ENCODE data around the gene NFIC.
"Not testable (repeated sequence)": the region's sequence is repeated elsewhere in the genome, so short reads cannot be mapped to it uniquely, and the experiment has no call there.

The NFIC gene

DNA sequence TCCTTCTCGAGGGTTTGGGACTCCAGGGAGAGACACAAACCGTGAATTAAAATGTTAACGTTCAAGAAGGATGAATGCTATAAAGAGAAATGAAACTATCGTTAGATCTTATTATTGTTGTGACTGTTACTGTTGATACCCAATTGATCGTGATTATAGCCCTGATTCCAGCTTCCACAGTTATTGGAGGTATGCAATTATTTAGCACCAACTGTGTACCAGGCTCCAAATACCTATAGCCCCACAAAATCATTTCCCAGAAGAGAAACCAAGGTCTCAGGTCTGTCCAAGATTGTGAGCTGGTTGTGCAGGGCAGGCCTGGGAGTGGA lies 30.1 kb upstream of the NFIC start:
- H3K4me3 ChIP-seq (ENCODE audit: low read depth, low read length), result no peak overlapping the region
- DNase-seq (ENCODE audit: low read depth), result no peak

DNA sequence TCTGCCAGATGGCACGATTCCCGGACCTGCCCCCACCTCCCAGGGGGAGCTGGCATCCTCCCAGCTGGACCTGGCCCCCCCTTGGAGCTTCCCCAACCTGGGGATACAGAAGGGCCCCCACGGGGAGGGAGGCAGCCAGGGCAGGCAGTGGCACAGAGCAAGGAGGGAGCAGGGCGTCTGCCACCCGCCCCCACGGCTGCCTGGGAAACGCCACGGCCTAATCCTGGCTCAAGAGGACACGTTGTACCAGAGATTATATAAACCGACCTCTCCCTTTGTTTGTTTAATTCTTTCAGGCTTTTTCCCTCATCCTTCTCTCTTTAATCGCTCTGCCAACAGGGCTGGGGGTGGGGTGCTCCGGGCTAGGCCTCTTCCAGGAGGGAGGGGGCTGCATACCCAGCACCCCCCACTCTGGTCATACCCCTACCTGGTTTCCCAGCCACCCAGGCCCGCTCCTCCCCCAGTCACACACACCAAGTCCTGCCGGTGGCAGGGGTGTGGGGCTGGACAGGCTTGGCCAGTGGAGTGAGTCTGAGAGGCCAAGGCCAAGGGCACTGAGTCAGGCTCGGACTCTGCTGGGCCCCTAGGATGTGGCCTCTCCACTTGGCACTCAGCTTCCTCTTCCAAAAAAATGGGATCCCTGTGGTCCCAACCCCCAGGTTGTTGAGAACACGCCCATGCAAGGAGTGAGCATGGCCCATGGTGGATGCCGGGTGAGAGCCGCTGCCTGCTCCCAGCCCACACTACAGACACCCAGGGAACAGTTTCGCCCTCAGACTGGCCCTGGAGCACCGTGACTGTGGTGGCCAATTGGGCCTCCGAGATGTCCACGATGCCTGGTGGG lies 29.5 kb upstream of the NFIC start:
- DNase-seq (ENCODE audit: low read depth), result peak; percentile 83
- H3K4me3 ChIP-seq (ENCODE audit: low read depth, low read length), result no peak overlapping the region

DNA sequence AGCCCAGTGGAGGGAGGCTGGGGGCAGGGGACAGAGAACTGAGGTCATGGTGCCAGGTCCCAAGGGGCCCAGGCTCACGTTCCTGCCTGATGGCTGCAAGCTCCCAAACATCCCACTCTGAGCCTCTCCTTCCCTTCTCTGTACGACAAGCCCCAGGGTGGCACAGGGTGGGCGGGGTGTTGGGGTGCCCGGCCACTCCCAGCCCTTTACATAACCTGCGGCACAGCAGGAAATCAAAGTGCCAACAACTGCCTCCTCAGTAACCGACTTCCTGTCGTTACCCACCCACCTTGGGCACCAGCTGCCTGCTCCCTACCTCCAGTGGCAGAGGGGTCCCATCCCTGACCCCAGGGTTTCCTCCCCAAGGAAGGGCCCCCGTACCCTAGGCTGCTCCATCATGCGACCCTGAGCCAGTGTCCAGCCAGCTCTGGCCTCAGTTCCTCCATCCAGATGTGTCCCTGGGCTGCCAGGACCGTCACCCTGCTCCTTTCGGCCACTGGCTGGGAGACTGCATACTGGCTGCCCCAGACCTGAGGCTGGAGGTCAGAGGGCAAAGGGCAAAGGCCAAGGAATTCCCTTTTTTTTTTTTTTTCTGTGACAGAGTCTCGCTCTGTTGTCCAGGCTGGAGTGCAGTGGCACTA lies 27.7 kb upstream of the NFIC start:
- no peak overlapping the region for H3K4me3 ChIP-seq (ENCODE audit: low read depth, low read length)
- no peak for DNase-seq (ENCODE audit: low read depth)

DNA sequence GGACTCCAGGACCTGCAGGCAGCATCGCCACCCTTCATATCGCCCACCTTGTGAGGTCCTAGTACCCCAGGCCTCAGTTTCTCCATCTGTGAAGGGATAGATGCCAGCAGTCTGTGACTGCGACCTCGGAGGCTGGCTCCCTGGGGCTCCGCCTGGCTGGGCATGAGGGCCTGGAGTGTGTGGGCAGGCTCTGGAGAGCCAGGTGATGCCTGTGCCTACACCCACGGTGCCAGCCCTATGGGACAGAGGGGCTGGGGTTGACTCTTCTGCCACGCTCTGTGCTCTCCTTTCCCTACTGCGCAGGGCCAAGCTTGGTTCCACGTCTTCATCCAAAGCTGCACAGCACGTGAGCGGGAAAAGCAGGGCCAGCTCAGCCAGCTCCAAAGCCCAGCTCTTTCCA lies 26.0 kb upstream of the NFIC start:
- H3K4me3 ChIP-seq (ENCODE audit: low read depth, low read length), result no peak overlapping the region
- DNase-seq (ENCODE audit: low read depth), result no peak

DNA sequence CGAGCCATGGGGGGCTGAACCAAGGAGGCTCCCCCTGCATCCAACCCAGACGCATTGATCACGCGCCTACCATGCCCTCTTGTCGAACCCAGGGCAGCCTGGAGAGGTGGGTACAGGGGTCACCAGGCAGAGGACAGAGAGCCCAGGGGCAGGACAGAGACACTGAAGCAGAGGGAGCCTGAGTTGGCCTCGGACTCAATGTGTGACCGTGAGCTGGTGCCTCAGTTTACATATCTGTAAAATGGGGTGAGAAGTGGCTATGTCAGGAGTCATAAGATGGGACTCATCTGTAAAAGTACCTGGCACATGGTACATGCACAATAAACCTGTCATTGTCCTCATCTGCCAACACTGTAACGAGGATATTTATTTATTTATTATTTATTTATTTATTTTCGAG lies 24.1 kb upstream of the NFIC start:
- H3K4me3 ChIP-seq (ENCODE audit: low read depth, low read length), result no peak overlapping the region
- no peak for DNase-seq (ENCODE audit: low read depth)

DNA sequence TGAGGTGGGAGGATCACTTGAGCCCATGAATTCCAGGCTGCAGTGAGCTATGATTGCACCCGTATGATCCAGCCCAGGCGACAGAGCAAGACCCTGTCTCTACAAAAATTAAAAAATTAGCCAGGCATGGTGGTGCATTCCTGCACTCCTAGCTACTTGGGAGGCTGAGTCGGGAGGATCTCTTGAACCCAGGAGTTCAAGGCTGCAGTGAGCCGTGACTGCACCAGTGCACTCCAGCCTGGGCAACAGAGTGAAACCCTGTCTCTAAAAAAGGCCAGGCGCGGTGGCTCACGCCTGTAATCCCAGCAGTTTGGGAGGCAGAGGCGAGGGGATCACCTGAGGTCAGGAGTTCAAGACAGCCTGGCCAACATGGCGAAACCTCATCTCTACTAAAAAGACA lies 23.4 kb upstream of the NFIC start:
- H3K4me3 ChIP-seq (ENCODE audit: low read depth, low read length); DNase-seq (ENCODE audit: low read depth): not testable (repeated sequence)

DNA sequence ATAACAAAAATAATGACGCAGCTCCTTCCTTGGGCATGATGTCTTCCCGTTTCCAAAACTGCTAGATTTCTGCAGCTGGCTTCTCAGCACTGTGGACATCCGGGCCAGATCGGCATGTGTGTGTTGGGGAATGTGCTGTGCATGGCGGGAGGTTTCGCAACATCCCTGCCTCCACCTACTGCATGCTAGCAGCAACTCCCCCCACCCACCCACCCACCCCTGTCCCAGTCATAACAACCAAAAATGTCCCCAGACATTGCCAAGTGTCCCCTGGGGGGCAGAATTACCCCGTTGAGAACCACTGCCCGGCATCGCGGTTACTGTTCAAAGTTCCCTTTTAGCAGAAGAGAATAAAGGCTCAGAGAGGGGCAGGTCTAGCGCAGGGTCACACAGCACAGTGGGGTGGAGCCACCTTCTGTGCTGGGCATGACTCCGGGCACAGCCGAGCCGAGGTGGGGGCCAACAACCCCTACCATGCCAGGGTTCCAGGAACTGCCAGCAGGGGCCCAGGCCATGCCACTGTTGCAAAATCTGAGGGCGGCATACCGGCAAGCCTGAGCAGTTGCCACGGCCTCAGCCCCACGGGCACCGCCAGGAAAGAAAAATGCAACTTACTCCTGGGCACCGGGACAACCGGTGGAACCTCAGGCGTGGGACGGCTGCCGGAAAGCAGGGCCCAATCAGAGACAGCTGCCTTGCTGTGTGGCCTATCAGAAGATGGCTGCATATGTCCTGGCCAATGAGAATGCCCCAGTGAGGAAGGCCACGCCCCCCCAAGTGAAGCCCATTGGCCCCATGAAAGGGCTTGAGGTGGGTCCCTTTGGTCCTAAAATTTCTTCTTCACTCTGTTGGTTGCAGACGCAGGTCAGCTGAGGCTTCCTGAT lies 22.5 kb upstream of the NFIC start:
- DNase-seq (ENCODE audit: low read depth), result peak; percentile 55
- H3K4me3 ChIP-seq (ENCODE audit: low read depth, low read length), result no peak overlapping the region

DNA sequence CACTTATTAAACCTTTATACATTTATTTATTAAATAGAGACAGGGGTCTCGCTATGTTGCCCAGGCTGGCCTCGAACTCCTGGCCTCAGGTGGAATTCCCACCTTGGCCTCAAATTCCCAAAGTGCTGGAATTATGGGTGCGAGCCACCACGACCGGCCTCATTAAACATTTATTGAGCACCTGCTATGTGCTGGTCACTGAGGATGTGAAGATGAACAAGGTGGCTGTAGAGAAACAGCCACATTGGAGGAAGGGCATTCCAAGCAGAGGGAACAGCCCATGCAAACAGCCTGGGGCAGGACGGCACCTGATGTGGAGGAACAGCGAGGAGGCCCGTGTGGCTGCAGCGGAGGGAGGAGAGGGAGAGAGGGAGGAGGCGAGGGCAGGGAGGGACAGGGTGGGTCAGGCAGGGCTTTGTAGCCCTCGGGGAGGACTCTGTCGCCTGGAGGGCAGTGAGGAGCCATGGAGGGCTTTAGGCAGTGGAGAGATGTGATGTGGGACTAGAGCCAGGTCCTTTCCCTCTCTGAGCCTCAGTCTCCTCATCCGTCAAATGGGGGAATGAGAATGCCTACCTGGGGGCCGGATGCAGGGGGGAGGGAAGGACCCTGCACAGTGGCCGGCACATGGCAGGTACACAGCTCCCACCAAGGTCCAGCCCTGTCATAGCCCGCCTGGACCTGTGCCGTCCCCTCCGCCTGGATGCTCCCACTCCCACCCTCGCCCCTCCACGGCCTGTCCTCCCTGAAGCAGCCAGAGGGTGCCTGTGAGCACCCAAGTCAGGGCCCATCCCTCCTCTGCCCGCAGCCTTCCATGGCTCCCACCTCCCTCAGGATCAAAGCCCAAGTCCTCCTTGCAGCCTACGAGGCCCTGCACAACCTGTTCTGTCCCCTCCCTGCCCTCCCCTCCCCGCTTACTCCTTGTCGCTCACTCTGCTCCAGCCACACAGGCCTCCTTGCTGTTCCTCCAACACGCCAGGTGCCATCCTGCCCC lies 21.5 kb upstream of the NFIC start:
- DNase-seq (ENCODE audit: low read depth), result no peak
- H3K4me3 ChIP-seq (ENCODE audit: low read depth, low read length), result no peak overlapping the region

DNA sequence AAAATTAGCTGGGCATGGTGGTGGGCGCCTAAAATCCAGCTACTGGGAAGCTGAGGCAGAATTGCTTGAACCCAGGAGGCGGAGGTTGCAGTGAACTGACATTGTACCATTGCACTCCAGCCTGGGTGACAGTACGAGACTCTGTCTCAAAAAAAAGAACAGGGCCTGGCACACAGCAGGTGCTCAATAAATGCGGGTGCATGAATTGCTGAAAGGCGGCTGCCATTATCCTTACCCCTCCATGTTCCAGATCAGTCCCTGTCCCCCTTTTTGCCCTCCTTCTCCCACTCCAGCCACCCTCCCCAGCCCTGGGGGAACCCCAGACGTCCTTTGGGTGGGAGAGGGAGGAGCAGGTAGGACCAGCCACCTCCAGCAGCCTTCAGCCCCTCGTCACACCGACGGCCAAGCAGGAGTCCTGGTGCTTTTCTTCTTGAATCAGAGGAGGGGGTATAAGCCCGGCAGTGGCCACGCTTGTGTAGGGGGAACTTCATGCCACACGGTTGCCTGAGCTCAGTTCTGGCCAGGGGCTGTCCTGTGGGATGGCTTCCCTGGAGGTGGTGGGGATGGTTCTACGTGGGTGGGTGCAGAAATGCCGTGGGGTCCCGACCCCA lies 20.4 kb upstream of the NFIC start:
- H3K4me3 ChIP-seq (ENCODE audit: low read depth, low read length), result no peak overlapping the region

DNA sequence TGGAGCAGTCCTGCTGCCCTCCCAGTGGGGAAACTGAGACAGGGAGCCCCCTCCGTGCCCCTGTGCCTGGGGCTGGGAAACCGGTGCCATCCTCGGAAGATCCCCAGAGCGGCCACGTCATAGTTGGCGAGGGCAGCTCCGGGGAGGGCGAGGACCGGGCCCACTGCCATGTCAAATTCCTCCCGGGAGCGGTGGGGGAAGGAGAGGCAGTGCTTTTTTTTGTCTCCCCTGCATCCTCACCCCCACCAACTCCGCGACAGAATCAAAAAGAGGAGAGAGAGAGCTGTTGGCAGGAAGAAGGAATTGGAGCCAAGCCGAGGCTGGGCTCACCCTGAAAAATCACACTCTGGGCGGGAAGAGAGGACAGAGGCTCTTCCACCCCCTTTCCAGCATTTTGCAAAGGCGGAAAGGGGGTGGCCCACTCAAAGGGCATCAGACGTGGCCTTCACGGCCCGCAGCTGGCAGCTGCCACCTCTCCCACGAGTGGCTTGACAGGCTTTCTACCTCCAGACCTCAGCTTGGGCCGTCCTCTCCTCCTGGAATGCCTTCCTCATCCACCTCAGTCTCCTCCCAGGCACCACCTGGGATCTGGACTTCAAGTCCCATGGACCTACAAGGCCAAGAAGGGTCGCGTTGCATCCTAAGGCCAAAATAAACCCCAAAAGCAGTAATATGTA lies 19.6 kb upstream of the NFIC start:
- DNase-seq (ENCODE audit: low read depth), result no peak
- no peak overlapping the region for H3K4me3 ChIP-seq (ENCODE audit: low read depth, low read length)

More for the DNA sequence above, 20.4 kb upstream of the NFIC start:
- DNase-seq (ENCODE audit: low read depth), result no peak

DNA sequence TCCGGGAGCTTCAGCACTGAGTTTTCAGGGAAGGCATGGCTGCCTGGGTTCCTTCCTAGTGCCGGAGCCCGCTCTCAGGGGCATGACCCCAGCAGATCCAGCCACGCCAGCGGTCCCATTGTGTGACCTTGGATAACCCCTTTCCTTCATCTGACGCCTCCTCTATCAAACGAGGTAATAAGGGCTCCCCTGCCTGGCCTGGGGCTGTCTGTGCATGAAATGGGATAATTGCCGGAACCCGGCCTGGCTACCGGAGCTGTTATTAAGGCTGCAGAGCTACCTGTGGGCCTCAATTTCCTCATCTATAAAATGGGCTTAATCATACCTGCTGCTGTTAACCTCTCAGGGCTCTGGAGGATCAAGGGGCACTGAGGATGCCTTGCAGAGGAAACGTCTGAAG lies 18.3 kb upstream of the NFIC start:
- H3K4me3 ChIP-seq (ENCODE audit: low read depth, low read length), result no peak overlapping the region
- no peak for DNase-seq (ENCODE audit: low read depth)

DNA sequence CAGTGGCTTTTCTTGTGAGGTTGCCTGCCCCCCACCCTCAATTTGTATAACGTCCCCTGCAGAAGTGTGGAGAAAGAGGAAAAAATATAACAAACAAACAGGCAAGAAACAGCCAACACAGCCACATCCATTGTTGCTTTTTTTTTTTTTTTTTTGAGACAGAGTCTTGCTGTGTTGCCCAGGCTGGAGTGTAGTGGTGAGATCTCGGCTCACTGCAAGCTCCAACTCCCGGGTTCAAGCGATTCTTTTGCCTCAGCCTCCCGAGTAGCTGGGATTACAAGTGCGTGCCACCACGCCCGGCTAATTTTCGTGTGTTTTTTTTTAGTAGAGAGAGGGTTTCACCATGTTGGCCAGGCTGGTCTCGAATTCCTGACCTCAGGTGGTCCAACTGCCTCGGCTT lies 17.9 kb upstream of the NFIC start:
- H3K4me3 ChIP-seq (ENCODE audit: low read depth, low read length); DNase-seq (ENCODE audit: low read depth): not testable (repeated sequence)

DNA sequence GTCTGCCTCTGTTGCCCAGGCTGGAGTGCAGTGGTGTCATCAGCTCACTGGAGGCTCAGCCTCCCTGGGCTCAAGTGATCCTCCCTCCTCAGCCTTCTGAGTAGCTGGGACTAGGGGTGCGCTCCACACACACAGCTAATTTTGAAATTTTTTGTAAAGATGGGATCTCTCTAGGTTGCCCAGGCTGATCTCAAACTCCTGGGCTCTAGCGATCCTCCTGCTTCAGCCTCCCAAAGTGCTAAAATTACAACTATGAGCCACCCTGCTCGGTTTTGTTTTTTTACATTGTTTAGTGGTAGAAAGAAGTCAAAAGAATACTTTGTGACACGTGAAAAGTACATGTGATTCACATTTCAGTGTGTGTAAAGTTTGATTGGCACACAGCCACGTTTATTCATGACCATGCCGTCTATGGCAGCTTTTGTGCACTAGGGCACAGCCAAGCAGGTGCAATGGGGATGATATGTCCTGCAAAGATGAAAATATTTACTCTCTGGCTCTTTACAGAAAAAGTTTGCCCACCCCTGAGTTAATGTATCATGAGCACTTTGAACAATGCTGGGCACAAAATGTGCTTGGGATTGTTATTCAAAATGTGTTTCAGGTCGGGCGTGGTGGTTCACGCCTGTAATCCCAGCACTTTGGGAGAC lies 16.2 kb upstream of the NFIC start:
- DNase-seq (ENCODE audit: low read depth), result no peak
- H3K4me3 ChIP-seq (ENCODE audit: low read depth, low read length), result no peak overlapping the region

DNA sequence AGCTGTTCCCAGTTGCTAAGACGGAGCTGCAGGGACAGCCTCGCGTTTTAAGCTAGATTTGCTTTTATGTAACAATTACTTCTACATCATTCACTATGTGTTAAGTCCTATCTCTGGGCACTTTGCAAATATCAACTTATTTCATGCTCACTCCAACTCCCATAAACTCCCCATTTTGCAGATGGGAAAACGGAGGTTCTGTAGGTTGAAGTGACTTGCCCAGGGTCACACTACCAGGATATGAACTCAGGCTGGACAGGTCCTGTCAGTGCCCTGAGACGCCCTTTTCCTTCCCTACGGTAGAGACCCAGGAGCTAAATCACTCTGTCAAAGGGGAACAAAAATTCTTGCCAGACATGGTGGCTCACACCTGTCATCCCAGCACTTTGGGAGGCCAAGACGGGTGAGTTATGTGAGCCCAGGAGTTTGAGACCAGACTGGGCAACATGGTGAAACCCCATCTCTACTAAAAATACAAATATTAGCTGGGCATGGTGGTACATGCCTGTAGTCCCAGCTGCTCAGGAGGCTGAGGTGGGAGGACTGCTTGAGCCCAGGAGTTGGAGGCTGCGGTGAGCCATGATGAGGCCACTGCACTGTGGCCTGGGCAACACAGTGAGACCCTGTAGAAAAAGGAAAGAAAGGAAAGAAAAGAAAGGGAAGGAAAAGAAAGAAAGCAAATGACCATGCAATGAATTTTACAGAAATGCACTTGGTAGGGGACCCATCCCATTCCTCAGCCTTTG lies 14.5 kb upstream of the NFIC start:
- H3K4me3 ChIP-seq (ENCODE audit: low read depth, low read length), result no peak overlapping the region
- DNase-seq (ENCODE audit: low read depth), result no peak

DNA sequence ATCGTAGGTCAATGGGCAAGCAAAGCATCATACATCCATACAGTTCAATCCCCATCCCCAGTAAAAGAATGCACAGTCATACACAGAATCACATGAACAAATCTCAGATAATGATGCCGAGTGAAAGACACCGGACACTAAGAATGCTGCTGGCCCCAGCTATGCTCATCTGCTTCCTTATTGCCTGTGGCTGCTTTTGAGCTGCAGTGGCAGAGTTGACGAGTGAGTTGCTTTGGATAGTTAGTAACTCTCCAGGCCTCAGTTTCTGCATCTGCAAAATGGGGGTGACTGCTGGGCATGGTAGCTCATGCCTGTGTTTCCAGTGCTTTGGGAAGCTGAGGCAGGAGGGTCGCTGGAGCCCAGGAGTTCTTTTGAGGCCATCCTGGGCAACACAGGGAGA lies 12.9 kb upstream of the NFIC start:
- H3K4me3 ChIP-seq (ENCODE audit: low read depth, low read length), result no peak overlapping the region
- no peak for DNase-seq (ENCODE audit: low read depth)

DNA sequence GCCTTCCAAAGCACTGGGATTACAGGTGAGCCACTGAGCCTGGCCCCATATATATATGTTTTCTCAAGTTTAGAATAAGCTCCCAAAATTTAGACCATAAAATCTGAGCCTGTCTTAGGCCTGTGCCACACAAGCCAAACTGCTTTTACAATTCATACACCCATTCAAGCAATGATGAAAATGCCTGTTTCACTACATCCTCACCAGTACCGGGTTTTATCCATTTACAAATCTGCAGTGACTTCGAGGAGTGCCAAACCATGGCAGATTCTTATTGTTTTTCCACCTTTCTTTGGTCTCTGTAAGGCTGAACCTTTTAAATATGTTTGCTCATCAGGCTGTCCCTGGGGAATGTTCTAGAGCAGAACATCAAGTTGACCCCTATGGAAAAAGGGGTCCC lies 9.6 kb upstream of the NFIC start:
- no peak overlapping the region for H3K4me3 ChIP-seq (ENCODE audit: low read depth, low read length)
- DNase-seq (ENCODE audit: low read depth), result no peak

DNA sequence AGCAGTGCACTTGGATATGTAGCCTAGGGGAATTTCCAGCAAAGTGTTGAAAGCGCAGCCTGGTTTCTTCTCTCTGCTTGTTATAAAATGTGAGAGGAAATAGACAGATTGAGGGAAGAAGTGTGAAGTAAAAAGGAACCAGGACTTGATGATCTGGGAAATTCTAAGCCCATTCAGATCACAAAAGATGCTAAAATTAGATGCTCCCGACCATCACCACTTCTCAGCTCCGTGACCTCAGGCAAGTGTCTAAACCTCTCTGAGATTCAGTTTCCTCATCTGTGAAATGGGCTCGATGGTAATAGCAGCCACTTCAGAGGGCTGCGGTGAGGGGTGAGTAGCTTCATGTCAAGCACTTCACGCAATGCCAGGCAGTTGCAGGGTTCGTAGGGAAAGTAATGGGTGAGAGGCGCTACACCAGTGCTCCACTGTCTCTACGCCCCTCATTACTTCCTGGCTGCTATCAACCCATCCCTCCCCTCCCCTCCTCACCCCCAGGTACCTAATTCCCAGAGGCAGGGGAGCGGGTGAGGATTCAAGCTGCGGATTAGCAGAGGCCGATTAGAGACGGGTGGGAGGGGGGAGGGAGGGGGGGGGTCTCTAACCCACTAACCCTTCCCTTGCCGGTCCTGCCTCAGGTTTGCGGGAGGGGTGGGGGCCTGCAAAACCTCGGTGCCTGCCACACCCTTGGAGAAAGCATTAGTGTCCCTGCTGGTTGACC lies 9.0 kb upstream of the NFIC start:
- no peak for DNase-seq (ENCODE audit: low read depth)
- H3K4me3 ChIP-seq (ENCODE audit: low read depth, low read length), result no peak overlapping the region

Measured in skeletal muscle cell (primary cell).